SIG-M5 treated with dmso at 0.1 percent for 504 hours (cell line): ENCODE data around the gene KCNH3.
"Not testable (repeated sequence)": the region's sequence is repeated elsewhere in the genome, so short reads cannot be mapped to it uniquely, and the experiment has no call there.

Experiments used
- DNase-seq: peaks from one replicate; lab custom pipeline; 2025; ENCODE audit not compliant: unreplicated experiment; lab: John Stamatoyannopoulos, UW

Gene KCNH3

DNA sequence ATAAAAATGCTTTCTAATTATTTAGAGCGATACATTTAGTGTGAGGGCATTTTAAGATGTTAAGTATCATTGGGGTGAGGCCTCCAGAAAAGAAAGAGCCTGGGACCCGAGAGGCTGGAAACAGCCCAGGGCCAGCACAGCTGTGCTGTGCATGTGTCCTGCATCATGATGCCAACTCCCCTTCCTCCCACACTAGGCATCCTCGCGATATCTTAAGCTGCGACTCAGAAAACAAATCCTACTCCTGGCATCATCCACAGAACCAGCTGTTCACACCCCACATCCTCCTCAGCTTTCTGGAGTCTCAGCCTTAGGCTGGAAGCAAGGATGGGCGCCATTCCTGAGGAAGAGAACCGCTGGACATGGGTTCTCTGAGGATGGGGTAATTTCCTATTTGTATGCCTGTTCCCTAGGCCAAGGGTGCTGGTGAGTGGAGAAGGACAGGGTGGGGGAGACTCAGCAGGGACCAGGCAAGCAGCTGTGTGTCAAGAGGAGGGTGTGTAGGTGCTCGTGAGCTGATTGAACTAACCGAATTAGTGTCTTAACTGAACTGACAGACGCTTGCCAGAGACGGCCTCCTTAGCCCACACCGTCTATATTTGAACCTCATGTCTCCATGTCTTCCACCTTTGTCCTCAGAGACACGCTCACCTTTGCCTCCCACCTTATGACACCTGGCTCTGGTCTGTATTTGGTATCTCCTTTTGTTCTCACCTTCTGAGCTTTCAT is 44.7 kb downstream of the KCNH3 start:
- no peak for DNase-seq

GRCh38 chr12:49584591-49584990 is 45.8 kb downstream of the KCNH3 start:
- DNase-seq, result no peak

DNA sequence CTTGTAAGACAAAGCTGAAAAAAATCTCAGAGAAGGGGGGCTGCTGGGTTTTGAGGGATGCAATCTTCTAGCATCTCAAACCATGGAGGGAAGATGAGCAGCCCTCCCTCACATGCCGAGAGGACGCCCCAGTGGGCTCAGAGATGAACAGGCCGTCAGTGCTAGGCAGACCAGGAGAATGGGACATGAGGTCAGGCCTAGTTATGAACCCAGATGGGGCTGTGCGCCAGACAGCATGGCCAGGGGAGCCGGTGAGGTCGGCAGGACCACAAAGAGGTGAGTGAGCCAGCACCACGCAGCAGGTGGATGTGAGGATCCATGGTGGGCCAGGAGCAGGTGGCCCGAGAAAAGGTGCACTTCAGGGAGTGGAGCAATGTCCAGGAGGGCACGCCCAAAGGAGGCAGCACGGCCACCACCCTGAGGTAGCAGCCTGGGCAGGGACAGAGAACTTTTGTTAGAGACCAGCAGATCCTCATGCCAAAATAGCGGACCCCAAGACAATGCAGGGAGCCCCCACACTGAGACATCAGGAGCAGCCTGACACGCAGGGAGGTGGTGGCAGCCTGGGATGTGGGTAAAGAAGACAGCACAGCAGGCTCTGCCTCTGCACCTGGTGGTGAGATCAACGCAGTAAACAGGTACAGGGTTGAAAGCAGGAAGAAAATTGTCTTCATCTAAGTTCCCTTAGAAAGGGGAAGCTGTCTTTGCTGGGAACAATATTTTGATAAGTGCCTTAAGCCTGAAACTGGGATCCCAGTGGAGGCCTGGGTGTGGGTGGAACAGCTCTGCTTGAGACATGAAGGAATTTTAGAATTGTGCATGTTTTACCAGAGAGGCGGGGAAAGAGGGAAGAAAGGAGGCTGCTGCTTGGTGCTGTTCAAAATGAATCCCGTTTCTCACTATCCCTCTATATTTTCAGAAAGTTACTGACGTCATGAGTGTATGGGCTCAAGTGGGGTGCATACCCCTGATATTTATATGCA is 46.9 kb downstream of the KCNH3 start:
- DNase-seq, result no peak

- DNase-seq, result no peak
These were observed 48.5 kb downstream of the KCNH3 start for GRCh38 chr12:49587174-49587908.

DNA sequence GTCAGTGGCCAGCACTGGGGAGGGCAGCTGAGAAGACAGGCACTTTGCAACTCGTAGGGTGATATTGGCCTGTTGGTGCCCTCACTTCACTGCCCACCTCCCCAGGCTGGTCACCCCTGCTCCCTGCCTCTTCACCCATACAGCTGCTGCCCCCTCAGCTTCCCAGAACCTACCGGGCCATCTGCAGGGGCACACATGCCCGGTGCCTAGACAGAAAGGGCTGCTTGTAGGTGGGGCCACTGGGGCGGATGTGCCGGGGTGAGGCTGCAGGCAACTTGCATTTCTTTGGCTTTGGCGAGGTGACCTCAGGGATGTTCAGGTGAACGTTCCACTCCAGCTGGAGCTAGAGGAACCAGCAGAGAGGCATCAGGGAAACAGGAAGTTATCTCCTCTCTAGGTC is 49.5 kb downstream of the KCNH3 start:
- no peak for DNase-seq

GRCh38 chr12:49588721-49589516 is 50.1 kb downstream of the KCNH3 start:
- DNase-seq, result no peak

DNA sequence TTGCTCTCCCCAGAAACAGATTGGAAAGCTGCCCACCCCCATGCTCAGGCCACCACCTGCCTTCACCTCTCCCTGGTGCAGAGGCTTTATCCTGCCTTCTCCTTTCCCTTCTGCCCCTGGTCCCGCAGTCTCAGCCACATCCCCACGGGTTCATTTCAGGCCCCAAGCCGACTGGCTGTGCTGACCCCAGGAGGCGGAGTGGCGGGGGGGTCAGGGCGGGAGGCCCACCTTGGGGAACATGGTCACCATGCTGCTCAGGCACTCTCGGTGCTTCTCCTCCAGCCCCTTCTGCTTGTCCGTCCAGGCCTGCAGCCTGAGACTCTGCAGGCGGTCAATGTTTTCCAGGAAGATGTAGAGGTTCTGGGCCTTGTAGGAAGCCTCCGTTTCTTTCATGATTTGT is 59.7 kb downstream of the KCNH3 start:
- no peak for DNase-seq

GRCh38 chr12:49599961-49600360 is 61.1 kb downstream of the KCNH3 start:
- DNase-seq, result no peak

DNA sequence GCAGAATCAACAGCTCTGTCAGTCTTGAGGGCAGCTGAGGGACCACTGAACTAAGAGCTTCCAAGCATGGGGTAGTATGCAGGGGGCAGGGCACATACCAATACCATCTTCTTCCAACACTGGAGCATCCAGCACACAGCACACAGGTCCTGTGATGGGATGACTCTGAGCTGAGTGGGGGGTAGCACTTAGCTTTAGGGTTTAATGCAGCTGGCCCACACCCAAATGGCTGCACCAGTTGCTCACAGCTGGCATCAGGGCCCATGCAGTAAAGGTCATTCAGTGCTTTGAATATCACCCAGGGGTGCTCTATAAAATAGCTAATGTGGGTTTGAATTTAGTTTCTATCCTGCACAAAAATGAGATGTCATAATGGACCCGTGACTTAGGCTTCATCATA is 64.9 kb downstream of the KCNH3 start:
- no peak for DNase-seq

DNA sequence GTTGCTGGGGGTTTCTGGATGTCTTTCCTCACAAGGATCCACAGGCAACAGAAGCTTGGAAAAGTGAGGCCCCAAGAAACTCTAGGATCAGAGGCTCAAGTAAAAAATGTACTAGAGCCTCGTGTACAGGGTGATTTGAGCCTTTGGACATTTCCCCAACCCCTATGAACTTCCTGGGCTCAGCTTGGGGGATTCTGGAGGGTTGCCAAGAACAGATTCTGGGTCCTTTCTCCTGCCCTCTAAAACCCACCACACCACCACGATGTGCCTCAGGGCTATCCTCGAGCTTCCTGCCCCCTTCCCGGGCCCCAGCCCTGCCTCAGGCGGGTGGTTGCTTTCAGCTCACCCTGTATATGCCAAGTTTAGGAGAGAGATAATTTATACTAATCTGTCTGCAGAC is 66.0 kb downstream of the KCNH3 start:
- no peak for DNase-seq

DNA sequence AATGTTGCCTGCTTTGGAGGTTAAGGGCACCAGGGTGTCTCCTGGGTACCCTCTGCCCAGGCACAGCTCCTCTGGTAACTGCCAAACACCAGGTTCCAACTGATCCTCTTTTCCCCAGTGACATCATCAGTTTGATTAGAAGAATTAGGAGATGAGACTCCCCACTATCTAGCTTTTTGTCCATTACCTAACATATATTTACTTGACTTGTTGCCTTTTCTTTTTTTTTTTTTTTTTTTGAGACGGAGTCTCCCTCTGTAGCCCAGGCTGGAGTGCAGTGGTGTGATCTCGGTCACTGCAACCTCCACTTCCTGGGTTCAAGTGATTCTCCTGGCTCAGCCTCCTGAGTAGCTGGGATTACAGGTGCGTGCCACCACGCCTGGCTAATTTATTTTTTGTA is 66.7 kb downstream of the KCNH3 start, which contains the start of gene FAM186B:
Gene FAM186B (minus strand): TSS at position 101 of the 400 bp plus-strand sequence. CDS start 162 bp downstream, outside the sequence.
- not testable (repeated sequence) for DNase-seq
